K562 (cell line): ENCODE data around the gene TDRD9.

Experiments used
- CHD2 ChIP-seq: IDR thresholded peaks from 2 replicates; pipeline ENCODE4 v1.6.1; 2011; ENCODE audit warnings: low read depth, low read length
- ESRRA ChIP-seq: fragments of 450-650 bp; IDR thresholded peaks from 2 replicates; pipeline ENCODE4 v1.6.1; 2014; ENCODE audit warnings: low read depth, mild to moderate bottlenecking, moderate library complexity, borderline replicate concordance
- JUNB ChIP-seq: fragments of 450-650 bp; formaldehyde crosslinking; conservative IDR thresholded peaks from 2 replicates; pipeline ENCODE4 v1.4.0; 2020; ENCODE audit warnings: mild to moderate bottlenecking
- NELFE ChIP-seq: IDR thresholded peaks from 2 replicates; pipeline ENCODE4 v1.6.1; 2011; ENCODE audit warnings: mild to moderate bottlenecking; ENCODE audit not compliant: insufficient read depth, insufficient read length
- POLR2AphosphoS5 ChIP-seq: IDR thresholded peaks from 2 replicates; pipeline ENCODE4 v1.6.1; 2011; ENCODE audit warnings: mild to moderate bottlenecking, low read depth, low read length, moderate library complexity; ENCODE audit not compliant: control insufficient read depth, insufficient read depth
- RAD21 ChIP-seq, 2 experiments: fragments of 250-450 bp in 1 of 2; fragments of 450-650 bp in 1 of 2; sonication (Bioruptor Pico) in 1 of 2; formaldehyde crosslinking in 1 of 2; IDR thresholded peaks in 1 of 2; conservative IDR thresholded peaks in 1 of 2; 2 replicates each; pipeline versions ENCODE4 v1.4.0 to v1.8.0; 2020 to 2022; ENCODE audit warnings: mild to moderate bottlenecking in 2 of 2, moderate library complexity in 1 of 2
- SIN3A ChIP-seq, 2 experiments: fragments of 150-350 bp in 1 of 2; IDR thresholded peaks; 2 replicates each; pipeline ENCODE4 v1.6.1; 2011 to 2016; ENCODE audit warnings: borderline replicate concordance in 2 of 2, low read depth in 2 of 2, low read length in 2 of 2, mild to moderate bottlenecking in 2 of 2, moderate library complexity in 2 of 2; ENCODE audit not compliant: control insufficient read depth in 1 of 2
- STAT6 ChIP-seq: sonication (generic); formaldehyde crosslinking; IDR thresholded peaks from 2 replicates; pipeline ENCODE4 v1.8.1; 2023; ENCODE audit warnings: mild to moderate bottlenecking, missing genetic modification reagents
- ZBTB8A ChIP-seq: fragments of 450-650 bp; IDR thresholded peaks from 2 replicates; pipeline ENCODE4 v1.6.1; 2018; ENCODE audit warnings: mild to moderate bottlenecking, moderate library complexity; ENCODE audit not compliant: partially characterized antibody
- ZNF696 ChIP-seq: fragments of 250-450 bp; sonication (Bioruptor Pico); conservative IDR thresholded peaks from 2 replicates; pipeline ENCODE4 v1.4.0; 2020; ENCODE audit warnings: mild to moderate bottlenecking, moderate library complexity
- ZNF785 ChIP-seq: fragments of 250-450 bp; sonication (Bioruptor Pico); IDR thresholded peaks from 2 replicates; pipeline ENCODE4 v1.4.0; 2020; ENCODE audit warnings: mild to moderate bottlenecking
- TF ChIP-seq, protein P1 (sequence below): sonication (generic); formaldehyde crosslinking; IDR thresholded peaks from 2 replicates; pipeline ENCODE4 v1.8.1; 2022; ENCODE audit warnings: missing genetic modification reagents

DNA sequence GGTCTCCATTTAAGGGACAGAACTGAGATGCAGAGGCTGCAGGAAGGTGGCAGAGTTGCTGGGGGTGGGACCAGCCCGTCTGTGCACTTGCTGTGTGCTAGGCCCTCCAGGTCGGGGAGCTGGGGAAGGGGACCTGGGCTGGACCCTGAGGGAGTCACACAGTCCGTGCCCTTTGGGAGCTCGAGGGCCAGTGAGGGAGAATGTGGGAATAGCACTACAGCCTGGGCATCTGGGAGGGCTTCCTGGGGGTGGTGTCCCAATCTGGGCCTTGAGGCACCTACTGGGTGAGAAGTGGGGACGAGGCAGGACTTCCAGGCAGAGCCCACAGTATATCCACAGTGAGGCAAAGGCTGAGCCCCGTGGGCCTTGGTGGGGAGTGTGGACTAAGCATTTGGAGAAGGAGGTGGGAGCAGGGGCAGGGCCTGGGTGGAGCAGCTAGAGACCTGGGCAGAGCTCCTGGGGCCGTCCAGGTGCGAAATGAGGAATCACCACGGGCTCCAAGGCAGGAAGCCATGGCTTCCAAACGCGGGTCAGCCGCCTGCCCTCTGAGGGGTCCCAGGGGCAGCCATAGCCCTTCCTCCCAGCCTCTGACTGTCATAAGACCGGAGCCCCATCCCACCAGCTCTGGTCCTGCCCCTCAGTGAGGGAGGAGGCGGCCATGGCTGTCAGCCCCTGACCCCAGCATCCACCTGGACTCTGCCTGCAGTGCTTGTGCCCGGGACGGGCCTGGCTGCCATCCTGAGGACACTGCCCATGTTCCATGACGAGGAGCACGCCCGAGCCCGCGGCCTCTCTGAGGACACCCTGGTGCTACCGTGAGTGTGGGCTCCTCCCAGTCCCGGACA lies 163.9 kb downstream of the TDRD9 start:
- TF ChIP-seq CHD2 = no peak
- TF ChIP-seq SIN3A (IDR thresholded peaks at IDR 0.05; ENCODE audit: borderline replicate concordance in 2 of 2, control insufficient read depth in 1 of 2, low read depth in 2 of 2, low read length in 2 of 2) = no peak
- no peak for TF ChIP-seq JUNB (CRISPR knock-in tag)
- TF ChIP-seq, protein P1, sequence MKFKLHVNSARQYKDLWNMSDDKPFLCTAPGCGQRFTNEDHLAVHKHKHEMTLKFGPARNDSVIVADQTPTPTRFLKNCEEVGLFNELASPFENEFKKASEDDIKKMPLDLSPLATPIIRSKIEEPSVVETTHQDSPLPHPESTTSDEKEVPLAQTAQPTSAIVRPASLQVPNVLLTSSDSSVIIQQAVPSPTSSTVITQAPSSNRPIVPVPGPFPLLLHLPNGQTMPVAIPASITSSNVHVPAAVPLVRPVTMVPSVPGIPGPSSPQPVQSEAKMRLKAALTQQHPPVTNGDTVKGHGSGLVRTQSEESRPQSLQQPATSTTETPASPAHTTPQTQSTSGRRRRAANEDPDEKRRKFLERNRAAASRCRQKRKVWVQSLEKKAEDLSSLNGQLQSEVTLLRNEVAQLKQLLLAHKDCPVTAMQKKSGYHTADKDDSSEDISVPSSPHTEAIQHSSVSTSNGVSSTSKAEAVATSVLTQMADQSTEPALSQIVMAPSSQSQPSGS (CRISPR knock-in tag) = no peak
- no peak for TF ChIP-seq RAD21 (CRISPR knock-in tag; conservative IDR thresholded peaks at IDR 0.05 in 1 of 2, IDR thresholded peaks at IDR 0.05 in 1 of 2)
- no peak for TF ChIP-seq POLR2AphosphoS5
- no peak for TF ChIP-seq ESRRA
- no peak for TF ChIP-seq STAT6 (CRISPR knock-in tag)
- no peak for TF ChIP-seq ZNF785
- no peak for TF ChIP-seq ZBTB8A
- no peak for TF ChIP-seq ZNF696
- TF ChIP-seq NELFE = no peak
